Measurements from ENCODE around the gene SLC37A1.

SLC37A1 gene

GRCh38 chr21:42531771-42532170, 18.1 kb downstream of the SLC37A1 start:
- DNase-seq: no peak

DNA sequence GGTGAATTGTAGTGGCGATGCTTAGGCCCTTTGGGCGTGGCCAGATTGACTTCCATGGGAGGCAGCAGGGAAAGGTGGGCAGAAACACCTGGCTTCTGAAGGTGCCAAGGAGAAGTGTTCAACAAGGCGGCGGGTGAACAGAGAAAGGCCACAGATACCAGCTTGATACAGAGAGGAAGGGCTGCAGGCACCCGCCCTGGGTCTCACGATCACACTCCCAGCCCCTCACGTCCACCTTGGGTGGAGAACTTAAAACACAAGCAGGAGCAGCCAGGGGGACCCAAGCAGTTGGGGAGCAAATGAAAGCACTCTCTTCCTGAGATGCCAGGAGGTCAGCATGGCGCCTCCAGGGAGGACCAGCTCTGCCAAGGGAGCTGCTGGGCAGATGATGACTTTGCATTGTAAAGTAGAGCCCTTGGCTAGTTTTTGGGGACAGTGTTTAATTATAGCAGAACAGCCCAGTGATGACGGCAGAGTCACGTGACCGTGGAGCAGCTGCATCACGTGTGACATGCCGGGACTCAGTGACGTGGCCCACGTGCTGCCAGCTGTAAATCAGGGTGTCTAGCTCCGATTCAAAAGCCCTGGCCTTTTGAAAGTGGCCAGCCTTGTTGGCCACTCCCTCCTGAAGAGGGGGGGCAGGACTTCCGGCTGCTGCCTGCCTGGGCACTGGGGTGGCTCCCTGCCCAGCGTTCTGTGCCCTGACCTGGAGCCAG, 19.0 kb downstream of the SLC37A1 start:
- DNase-seq: no peak

DNA sequence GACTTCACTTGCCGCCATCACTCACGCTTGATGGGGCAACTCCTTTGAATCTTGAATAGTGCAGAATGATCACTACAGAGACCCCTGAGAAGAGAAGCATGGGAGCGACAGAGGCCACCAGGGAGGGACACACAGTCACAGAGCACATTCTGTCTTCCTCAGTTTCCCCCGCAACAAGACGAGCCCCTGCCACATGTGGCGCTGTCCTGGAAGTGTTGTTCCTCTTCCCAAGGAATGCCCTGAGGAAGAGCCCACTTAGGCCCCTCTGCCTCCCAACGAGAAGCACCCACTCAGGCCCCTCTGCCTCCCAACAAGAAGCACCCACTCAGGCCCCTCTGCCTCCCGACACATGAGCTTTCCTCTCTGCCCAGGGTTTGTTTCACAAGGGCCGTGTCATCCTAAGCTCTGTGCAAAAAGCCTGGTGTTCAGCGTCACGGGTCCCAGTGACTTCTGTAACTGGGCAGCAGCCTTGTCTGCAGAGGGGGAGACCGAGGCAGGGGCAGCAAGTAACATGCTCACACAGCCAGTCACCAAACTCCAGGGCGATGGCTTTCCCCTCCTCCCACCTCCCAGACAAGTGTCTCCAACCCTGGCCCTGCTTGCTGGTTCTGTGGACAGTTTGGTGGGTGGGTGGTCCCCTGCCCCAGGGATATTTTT, 19.8 kb downstream of the SLC37A1 start:
- DNase-seq: no peak

- no peak for DNase-seq
Measured at GRCh38 chr21:42533963-42534355, 20.3 kb downstream of the SLC37A1 start.

DNA sequence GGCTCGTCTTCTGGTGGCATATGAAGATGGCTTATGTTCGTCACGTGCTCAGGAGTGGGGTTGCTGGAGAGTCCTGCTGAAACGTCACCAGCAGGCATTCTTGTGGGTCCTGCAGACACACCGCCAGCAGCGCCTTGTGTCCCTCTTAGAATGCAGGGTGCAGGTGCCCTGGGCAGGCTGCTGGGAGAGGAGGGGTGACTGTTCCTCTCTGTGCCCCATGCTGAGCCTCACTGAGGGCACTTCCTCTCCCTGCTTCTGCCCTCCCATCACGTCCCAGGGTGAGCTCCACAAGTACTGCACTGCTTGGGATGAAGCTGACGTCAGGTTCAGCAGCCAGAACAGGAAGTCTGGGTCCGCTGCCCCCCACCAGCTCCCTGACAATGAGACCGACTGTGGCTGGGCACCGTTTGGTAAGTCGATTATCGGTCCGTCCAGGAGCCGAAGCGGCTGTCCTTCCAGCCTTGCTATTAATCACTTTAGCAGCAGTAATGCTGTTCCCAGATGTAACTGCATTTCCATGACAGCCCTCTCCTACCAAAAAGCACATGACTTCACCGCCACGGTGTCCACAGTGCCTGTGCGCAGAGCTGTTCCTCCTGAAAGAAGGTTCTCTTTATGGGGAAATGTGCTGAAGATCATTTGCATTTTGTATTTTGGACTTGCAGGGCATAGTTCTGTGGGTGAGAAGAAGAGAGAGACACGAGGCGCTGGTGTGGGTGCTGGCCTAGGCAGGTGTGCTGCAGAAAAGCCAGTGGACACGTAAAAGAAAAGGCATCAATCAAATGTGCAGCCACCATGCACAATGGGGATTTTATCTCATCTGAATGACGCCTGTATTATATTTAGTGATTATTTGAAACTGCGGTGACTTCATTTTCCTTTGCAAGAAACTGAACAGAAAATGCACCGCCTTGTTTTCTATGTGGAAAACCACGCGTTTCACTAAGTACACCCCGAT, 21.0 kb downstream of the SLC37A1 start:
- DNase-seq: no peak

DNA sequence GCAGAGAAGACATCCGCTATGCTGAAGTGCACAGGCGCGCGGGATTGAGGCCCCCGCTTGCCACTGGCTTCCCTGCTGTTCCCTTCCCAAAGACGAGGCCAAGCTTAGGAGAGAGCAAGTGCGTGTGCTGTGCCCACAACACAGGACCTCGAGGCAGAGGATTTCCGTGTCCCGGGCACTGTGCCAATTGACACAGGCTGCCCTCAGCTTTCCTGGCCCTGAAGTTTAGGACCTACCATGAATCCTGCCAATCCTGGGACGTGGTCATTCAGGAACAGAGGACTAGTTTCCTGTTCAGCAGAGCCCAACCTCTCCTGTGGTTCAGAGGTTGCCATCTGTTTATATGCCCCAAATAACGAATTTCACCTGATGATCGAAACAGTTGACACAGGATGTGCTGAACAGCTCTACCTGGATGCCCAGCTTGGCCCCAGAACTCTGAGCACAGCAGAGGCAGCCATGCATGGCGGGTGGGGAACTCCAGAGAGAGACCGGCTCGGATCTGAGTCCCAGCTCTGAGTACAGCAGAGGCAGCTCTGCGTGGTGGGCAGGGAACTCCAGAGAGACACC, 22.0 kb downstream of the SLC37A1 start:
- no peak for DNase-seq

DNA sequence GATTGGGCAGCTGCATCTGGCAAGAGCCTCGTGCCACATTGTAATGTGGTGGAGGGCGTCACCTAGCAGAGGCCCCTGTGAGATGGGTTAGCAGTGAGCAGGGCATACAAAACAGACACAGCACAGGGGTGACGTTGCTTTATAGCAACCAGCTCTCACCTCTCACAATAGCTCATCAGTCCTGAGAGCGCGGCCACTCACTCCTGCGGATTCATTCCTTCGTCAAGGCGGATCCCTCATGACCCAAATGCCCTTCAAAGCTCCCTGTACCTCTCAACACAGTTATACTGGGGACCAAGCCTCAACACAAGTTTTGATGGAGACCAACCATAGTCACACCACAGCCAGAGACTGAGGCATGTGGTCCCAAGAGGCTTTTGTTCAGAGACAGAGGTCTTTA, 22.9 kb downstream of the SLC37A1 start:
- no peak for DNase-seq

GRCh38 chr21:42537106-42537742, 23.6 kb downstream of the SLC37A1 start:
- no peak for DNase-seq

DNA sequence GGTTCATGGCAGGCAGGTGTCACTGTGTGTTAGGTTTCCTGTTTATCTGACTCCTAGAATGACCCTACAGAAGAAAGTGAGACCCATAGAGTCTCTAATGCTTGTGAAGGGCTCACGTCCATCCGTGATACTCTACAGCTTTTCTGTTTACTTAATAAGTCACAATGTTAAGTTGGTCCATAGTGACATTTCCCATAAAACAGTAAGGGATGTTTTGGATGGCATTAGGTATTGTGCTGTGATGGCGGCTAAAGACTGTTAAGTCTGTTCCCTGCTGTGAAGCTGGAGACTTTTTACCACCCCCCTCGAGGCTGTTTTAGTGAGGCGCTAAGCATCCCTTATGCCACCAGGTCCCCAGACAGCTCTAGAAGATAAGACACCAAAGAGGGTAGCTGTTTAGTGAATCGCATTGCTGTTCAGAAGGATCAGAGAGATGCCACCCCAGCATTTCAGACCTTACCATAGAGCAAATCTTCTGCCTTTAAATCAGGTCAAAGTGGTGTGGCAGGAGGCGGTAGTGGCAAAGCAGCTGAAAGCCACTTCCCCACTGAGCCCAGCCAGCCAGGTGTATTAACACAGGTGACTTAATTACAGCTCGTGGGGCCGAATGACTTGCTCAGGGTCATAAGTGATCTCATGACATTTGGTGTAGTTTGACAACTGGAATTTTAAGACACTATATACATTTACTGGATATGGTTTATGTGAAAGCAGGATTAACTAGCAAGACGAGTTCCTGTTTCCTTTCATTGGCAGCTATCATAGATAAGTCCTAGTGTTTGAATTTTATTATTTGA, 25.0 kb downstream of the SLC37A1 start:
- DNase-seq: no peak

DNA sequence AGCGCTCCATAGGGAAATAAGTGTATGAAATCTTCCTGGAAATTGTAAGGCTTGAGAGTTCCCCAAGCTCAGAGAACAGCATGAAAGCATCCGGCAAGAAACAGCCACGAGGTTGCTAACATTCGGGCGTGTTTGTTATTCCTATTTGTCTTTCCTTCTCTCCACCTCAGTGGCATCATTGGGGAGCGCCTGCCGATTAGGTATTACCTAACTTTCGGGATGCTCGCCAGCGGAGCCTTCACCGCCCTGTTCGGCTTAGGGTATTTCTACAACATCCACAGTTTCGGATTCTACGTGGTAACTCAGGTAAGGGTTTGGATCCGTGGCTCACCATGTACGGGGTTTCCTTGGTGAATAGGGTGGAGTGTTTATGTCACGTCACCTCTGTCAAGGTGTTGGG, 25.7 kb downstream of the SLC37A1 start:
- no peak for DNase-seq

- no peak for DNase-seq
Measured at GRCh38 chr21:42539931-42540343, 26.3 kb downstream of the SLC37A1 start.

GRCh38 chr21:42540396-42540795, 26.7 kb downstream of the SLC37A1 start:
- DNase-seq: no peak

DNA sequence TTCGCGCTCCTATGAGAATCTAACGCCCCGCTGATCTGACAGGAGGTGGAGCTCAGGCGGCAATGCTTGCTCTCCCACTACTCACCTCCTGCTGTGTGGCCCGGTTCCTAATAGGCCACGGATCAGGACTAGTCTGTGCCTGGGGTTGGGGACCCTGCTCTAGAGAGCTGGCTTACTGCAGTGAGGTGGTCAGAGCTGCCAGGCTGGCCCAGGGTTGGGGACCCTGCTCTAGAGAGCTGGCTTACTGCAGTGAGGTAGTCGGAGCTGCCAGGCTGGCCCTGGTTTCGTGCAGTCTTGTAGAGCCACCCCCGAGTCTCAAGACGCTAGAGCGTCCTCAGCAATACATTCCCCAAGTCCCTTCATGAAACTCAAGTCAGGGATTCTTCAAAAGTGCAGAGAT, 27.5 kb downstream of the SLC37A1 start:
- no peak for DNase-seq

DNA sequence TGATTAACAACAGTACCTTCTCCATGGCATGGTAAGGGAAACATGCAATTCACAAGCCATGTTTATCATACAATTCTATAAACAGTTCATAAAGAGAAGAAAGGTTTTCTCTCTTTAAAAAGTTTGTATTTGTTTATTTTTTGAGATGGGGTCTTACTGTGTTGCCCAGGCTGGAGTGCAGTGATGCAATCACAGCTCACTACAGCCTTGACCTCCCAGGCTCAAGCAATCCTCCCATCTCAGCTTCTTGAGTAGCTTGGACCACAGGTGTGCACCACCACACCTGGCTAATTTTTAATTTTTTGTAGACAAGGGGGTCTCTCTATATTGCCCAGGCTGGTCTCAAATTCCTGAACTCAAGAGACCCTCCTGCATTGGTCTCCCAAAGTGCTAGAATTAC, 28.0 kb downstream of the SLC37A1 start:
- DNase-seq: no peak

GRCh38 chr21:42542196-42542595, 28.5 kb downstream of the SLC37A1 start:
- no peak for DNase-seq

- no peak for DNase-seq
Measured at GRCh38 chr21:42542596-42542995, 28.9 kb downstream of the SLC37A1 start.

DNA sequence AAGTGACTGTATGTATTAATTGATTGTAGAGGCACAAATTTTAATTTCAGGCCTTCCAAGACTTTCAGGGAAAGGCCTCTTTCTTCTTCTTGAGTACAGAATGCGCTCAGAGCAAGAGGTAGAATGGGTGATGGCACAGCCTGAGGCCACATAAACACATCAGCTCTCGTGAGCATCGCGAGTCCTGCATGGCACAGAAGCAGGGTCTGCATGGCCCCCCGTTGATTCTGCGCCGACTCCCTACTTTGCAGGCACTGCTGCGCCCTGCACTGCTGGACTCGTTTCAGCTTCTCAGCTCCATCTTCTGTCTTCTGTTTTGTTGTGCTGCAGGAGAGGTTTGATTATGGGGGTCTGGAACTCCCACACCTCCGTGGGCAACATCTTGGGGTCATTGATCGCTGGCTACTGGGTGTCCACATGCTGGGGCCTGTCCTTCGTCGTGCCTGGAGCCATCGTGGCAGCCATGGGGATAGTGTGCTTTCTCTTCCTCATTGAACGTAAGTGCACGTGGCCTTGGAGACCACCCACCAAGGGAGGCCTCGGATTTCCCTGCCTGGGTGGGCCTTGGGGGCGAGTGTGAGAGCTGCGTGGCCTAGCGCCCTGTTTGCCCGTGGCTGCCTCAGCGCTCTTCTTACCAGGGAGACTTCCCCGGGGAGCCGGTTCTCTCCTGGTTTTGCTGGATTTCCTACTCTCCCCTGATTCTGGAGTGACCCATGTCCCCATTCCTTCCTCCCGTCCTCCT, 29.6 kb downstream of the SLC37A1 start:
- no peak for DNase-seq

GRCh38 chr21:42544544-42544943, 30.9 kb downstream of the SLC37A1 start:
- no peak for DNase-seq

DNA sequence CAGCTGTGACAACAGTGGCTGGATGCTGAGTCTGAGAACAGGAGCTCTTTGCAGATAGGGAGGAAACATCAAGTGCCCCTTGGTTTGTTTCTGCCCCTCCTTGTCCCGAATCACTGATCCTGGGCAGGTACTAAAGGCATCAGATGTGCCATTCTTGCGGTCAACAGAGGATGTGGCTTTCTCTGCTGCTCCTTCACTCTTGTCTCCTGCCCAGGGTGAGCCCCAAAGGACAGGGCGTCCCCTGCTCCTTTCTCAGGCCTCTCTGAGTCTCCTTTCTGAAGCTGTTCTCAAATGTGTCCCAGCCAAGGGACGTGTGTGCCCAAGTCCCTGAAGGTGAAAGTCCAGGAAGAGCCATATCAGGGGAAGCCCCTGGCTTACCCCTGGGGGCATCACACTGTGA, 31.7 kb downstream of the SLC37A1 start:
- DNase-seq: no peak

GRCh38 chr21:42545745-42546144, 32.1 kb downstream of the SLC37A1 start:
- DNase-seq: no peak

GRCh38 chr21:42546433-42546832, 32.8 kb downstream of the SLC37A1 start:
- no peak for DNase-seq
